ENCODE measurements around the gene MFSD8. TPM values are rescaled to one million over a fixed set of nuclear protein-coding genes. Genes with fewer than 3 reads are reported as not detected.

MFSD8 gene
- total RNA-seq, 1 experiment from 2014 or later: 24.0 TPM

- Mint-ChIP-seq H3K27ac (no peak overlapping the region; a peak in 3 of 7 replicates), H3K9me3 (0 out of 5 replicates have a peak, but pooled peaks cover 0 to 2% of the 10 kb centered on the region in 2 experiments), H3K27me3 (ENCODE audit: low read depth) (no peaks in the 10 kb centered on the region), H3K36me3 (ENCODE audit: insufficient read depth in 1 of 3, low read depth in 3 of 3) (peaks cover 10 to 25% (median 21%) of the 10 kb centered on the region in 3 experiments; a peak in 5 of 7 replicates), H3K4me1 (no peaks in the 10 kb centered on the region), H3K4me3 (no peak overlapping the region)
- Histone ChIP-seq H4K8ac (replicated peaks; ENCODE audit: insufficient read length, low read depth, low read length) (no peak overlapping the region), H3K18ac (ENCODE audit: insufficient read length, low read depth, low read length) (no peak overlapping the region), H3K9me3 (ENCODE audit: control insufficient read depth, low read depth, low read length) (no peaks in the 10 kb centered on the region), H4K5ac (ENCODE audit: insufficient read length, low read depth, low read length) (no peak overlapping the region), H2BK15ac (ENCODE audit: low read depth, low read length) (no peak overlapping the region), H3K4me1 (ENCODE audit: insufficient read depth, low read length) (no peaks in the 10 kb centered on the region), H4K20me1 (ENCODE audit: control insufficient read depth, insufficient read depth, insufficient read length) (no peaks in the 10 kb centered on the region), H3K4ac (ENCODE audit: low read depth, low read length) (no peak overlapping the region), H4K91ac (ENCODE audit: insufficient read length, low read depth, low read length) (no peak overlapping the region), H2AFZ (ENCODE audit: low read length) (no peak overlapping the region), H3T11ph (ENCODE audit: low read length) (no peak overlapping the region), H2BK12ac (ENCODE audit: insufficient read length, low read depth, low read length) (no peak overlapping the region), H3K23ac (ENCODE audit: insufficient read length, low read depth, low read length) (no peak overlapping the region), H3K79me2 (ENCODE audit: insufficient read depth, low read length) (no peaks in the 10 kb centered on the region), H3K23me2 (ENCODE audit: insufficient read length, low read depth, low read length, poor library complexity, severe bottlenecking) (no peaks in the 10 kb centered on the region), H3K27me3 (ENCODE audit: insufficient read depth, low read length) (no peaks in the 10 kb centered on the region), H3K79me1 (ENCODE audit: insufficient read depth, low read depth, low read length, poor library complexity, severe bottlenecking) (no peaks in the 10 kb centered on the region), H3K4me2 (ENCODE audit: insufficient read depth, insufficient read length, low read length) (no peak overlapping the region), H2BK5ac (ENCODE audit: insufficient read length, low read length) (no peak overlapping the region), H3K14ac (ENCODE audit: insufficient read depth, low read length) (no peak overlapping the region), H2BK120ac (ENCODE audit: low read depth, low read length, poor library complexity, severe bottlenecking) (no peak overlapping the region), H3K56ac (ENCODE audit: insufficient read length, low read depth, low read length) (no peak overlapping the region), H3K9ac (ENCODE audit: extremely low read depth, insufficient read length, low read length) (no peak overlapping the region), H3K27ac (ENCODE audit: insufficient read length, low read depth, low read length) (no peak overlapping the region), H2AK5ac (ENCODE audit: insufficient read length, low read length) (no peak overlapping the region), H2BK20ac (ENCODE audit: low read depth, low read length, poor library complexity, severe bottlenecking) (no peak overlapping the region)
- no CpG with 5 or more reads among the region's 2 CpGs for WGBS (ENCODE audit: extremely low coverage, insufficient read length, low lambda C conversion rate)
- DNase-seq: no peak
- no peak for TF ChIP-seq CTCF (conservative IDR thresholded peaks at IDR 0.05)
Observed at GRCh38 chr4:127982445-127982844, 17.5 kb upstream of the MFSD8 start.

Measured in H9 (cell line).